Fibroblast of skin of left biceps (primary cell): ENCODE data around the gene SMAD3.

Source experiments
- DNase-seq, 2 experiments: peaks; one replicate each; pipeline ENCODE4 v3.0.0-alpha.2; 2013; ENCODE audit warnings: low read depth in 2 of 2

SMAD3 gene

DNA sequence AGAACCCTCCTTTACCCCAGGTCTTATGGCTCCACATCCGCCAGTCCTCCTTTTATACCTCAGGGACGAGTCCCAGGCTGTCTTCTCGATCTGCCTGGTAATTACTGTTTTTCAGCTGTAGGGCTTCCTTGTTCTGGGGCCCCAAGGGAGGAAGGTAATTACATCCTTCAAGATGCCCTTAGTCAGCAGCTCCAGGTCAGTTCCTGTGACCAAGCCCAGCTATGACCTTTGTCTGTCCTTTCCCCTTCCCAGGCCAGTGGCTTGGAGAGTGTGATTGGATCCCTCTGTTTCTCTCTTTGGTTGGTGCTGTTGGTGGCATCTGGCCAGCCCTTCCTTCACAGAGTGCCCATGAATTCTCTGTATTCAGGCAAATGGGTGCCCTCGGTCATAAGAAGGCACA, 96.5 kb downstream of the SMAD3 start:
- DNase-seq, result no peak

DNA sequence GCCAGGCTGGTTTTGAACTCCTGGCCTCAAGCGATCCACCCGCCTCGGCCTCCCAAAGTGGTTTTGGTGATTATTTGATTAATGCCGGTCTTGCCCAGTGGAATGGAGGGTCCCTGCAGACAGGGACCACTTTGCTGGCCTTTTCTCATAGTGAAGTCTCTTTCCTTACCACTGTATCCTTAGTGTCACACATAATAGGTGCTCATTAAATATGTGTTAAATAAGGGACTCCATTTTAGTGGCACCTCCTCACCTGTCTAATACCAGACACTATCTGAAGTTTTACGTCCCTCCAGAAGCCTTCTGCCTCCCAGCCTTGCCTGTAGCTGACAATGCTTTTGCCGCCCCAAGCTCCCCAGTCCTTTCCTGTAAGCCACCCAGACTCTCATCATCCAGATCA, 97.8 kb downstream of the SMAD3 start:
- DNase-seq, result no peak

DNA sequence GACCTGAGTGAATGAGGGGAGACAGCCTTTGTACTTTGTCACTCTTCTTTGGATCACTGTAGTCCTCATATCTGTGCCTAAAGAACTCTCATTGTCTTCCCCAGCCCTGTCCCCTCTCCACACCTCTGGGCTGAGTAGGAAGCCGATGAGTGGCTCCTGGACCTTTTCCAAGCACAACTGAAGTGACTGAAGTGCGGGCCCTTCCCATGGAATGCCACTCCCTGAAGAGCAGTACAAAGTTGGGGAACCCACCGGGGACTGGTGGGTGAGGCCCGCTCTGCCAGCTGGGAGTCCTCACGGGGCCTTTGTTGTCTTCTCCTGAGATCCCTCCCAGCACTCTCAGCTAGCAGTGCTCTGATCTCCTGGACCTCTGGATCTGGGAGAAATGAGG, 99.0 kb downstream of the SMAD3 start:
- no peak for DNase-seq

DNA sequence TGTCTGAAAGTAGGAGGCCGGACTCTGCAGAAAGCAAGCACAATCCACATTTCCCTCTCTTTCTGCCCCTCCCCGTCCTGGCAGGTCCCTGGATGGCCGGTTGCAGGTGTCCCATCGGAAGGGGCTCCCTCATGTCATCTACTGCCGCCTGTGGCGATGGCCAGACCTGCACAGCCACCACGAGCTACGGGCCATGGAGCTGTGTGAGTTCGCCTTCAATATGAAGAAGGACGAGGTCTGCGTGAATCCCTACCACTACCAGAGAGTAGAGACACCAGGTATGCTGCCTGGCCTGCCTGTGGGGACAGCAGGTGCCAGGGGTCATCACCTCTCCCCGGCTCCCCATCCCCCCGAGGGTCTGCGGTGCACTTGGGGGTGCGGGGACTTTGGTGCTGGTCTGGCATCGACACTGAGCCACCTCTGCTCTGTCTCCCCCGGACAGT, 99.4 kb downstream of the SMAD3 start:
- DNase-seq, result no peak

DNA sequence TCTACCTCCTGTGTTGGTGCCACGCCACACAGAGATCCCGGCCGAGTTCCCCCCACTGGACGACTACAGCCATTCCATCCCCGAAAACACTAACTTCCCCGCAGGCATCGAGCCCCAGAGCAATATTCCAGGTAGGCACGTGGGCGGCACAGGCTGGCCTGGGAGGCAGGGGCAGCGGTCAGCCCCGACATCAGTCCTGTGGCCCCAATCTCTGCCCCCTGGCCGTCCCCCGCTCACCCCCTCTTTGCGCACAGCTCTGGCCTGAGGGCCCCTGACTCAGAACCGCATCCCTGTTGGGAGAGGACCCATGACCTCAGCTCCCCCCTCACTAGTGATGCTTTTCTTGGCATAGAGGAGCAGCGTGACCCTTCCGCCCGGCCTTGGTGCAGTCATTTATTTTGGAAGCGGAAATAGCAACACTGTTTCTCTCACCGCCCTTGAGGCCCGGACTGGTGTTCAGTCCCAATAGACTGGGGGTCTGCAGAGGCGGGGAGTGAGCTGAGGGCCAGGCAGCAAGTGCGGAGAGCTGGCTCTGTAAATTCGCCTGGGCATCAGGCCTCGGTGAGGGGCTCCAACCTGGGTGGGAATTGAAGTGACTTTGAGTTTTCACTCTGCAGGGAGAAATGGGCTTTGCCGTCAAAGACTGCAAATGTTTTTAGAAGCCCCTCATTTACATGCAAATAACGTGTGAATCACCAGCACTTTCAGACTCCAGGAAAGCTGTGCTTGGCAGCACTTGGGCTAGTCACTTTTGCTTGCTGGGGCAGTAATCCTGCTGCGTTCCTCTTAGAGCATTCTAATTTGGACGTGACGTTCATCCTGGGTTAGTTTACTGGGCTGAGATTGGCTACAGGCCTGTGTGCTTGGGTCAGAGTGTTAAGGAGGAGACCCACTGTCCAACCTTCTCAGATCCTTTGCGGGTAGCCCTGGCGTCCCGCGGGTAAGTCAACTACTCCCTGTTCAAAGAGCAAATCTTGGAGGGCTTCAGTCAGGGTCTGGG, 100.2 kb downstream of the SMAD3 start:
- DNase-seq, result no peak

DNA sequence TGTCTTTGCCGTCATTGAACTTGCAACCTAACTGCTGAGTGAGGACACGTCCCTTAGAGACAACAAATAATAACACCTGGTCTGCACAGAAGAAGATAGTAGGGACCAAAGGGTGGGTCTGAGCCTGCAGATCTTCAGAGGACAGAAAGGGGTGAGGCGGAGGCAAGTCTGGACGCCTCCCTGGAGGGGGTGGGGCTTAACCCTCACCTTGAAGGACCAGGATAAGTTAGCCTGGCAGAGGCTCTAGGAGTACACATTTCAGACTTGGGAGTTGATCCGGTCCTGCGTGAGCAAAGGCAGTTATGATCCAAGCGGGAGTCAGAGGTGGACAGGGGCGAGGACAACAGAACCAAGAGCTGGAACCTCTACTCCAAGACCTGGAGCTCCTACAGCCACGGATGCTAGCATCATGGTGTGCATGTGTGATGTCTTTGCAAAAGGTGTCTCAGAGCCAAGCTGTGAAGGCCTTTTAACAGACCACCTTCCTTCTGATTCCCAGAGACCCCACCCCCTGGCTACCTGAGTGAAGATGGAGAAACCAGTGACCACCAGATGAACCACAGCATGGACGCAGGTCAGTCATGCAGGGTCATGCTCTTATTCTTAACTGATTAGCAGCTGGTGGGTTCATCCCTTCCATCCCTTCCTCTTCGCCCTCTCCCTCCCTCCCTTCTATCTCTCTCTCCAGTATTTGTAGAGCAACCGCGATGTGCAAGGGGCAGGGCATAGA, 101.0 kb downstream of the SMAD3 start:
- no peak for DNase-seq

DNA sequence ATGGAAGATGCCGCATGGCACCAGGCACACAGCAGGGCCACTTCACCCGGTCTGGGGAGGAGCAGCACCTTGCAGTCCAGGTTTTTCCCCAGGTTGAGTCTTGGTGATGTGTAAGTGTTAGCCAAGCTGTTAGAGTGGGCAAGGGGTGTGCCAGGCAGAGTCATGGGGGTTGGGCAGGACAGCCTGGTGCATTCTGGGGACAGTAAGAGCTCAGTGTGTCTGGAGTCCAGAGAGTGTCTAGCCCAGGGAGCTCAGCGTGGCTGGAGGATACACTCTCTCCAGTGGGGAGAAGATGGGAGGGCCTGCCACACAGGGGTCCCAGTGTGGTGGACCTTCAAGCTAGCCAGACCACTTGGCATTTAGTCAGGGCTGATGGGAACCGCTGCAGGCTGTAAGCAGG, 101.7 kb downstream of the SMAD3 start:
- no peak for DNase-seq

DNA sequence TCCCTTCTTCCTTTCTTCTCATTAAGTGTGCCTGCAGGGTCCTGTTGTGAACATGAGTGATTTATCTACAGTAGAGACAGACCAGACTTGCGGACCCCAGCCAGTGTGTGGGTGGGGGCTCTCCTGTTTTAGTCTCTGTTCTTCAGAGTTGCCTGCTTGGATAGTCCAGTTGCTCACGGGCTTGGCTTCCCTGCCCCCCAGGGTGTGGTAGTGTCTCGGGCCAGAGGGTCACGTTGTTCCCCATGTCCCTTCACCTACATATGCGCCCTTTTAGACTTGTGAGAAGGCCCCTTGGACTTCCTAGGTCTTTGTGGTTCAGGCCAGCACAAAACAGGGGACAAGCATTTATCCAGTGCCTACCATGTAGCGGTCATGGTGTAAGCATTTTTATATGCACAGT, 103.3 kb downstream of the SMAD3 start:
- no peak for DNase-seq

DNA sequence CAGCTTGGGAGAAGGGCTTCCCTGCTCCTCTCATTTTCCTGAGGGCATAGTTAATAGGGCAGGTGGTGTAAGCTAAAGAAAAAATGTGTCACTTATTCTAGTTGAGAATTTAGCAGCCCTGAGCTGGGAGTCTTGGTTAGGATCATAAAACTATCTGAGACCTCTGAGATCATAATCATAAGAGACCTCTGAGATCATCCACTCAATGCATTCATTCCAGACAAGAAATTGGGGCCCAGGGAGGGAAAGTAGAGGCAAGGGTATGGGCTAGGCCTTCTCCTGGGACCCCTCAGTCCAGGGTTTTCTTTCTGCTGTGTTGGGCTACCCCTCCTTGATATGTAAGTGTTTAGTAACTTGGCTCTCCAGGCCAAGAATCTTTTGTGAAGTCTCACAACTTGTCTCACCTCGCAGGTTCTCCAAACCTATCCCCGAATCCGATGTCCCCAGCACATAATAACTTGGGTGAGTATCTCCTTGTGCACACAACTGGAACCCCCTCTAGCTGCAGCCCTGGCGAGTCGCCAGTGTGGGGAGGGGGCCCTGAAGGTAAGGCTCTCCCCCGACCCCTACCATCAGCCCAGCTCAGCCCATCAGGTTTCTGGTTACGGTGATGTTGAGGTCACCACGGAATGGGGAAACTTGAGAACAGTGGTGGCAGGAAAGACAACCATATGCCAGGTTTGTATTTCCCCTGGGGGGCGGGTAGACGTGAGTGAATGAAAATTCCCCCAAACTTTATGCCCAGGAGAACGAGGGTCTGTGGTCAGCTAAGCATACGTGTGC, 104.9 kb downstream of the SMAD3 start:
- no peak for DNase-seq

DNA sequence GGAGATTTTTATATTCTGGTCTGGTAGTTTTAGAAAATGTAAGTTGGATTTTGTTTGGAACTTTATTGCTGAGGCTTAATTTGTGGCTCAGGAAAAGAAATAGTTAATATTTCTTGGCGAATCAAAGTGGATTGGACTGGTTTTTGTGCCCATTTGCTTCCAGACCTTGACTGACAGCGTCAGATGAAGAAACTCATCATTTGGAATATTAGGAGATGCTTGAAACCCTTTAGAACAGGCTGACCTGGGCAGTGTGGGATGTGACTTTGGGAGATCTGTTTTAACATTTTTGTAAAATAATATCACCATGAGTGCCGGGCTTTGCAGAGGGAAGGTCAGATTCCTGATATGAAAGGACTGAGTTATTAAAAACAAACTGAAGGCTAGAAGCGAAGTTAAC, 106.1 kb downstream of the SMAD3 start:
- no peak for DNase-seq

DNA sequence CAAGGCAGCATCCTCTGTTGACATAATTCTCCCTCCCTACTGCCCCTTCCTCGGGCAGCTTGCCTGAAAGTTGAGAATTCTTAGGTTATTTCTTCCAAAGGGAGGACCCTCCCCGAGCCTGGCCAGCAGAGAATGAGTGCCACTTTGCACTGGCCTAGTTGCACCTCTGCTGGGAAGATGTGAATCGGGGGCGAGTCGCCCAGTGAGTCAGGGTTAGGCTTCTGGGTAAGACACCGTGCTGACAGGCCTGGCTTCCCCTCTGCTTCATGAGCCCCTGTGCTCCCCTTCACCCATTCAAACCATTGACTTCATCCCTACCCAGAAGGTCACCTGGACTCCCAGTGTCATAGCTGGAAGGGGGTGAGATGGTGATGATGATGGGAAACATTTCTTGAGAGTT, 106.8 kb downstream of the SMAD3 start:
- DNase-seq, result no peak

DNA sequence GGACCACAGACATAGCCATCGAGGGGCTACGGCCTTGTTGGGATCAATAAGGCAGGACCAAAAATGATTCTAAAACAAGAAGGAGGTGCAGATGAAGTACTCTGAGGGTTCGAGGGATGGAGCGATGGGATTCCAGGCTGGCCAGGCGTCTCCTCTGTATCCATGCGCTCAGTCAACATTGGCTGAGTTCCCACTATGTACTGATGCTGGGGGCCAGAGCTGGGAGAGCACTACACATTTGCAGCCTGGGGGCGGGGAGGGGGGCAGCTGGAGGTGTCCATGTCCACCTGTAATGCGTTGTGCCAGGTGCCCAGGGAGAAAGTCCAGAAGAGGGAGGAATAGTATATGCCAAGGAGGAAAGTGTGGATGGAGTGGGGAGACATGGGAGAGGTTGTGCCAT, 107.6 kb downstream of the SMAD3 start:
- no peak for DNase-seq

DNA sequence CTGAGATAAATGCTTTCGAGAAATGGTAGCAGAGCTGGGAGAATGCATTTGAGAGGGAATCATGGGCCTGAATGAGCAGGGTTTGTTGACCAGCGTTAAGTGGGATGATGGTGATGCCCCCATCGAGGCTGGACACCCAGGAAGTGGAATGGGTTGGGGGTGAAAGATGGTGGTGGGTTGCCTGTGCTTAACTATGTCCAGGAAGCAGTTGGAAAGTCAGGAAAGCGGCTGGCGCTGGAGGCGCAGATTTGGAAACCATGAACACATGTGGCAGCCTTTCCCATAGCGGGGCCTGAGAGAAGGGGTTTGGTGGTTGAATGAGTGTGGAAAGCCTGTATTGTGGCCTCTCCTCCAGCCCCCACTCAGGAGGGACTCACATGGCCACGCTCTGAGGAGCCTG, 108.4 kb downstream of the SMAD3 start:
- no peak for DNase-seq

DNA sequence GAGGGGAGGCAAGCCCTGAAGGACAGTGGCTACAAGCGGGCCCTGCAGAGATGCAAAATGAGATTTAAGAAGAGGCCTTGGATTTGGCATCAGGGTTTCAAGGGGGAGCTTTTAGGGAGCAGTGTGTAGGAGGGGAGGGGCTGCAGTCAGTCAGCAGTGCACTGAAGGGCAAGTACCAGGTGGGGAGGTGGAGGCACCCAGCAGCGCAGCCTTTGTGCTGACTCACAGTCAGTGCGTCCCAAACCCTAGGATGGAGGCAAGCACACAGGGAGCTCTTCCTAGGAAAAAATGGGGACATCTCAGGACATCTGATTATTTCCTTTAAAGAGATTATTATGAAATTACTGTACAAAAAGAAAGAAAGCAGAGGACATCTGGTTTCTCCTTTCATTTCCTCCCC, 109.0 kb downstream of the SMAD3 start:
- no peak for DNase-seq

DNA sequence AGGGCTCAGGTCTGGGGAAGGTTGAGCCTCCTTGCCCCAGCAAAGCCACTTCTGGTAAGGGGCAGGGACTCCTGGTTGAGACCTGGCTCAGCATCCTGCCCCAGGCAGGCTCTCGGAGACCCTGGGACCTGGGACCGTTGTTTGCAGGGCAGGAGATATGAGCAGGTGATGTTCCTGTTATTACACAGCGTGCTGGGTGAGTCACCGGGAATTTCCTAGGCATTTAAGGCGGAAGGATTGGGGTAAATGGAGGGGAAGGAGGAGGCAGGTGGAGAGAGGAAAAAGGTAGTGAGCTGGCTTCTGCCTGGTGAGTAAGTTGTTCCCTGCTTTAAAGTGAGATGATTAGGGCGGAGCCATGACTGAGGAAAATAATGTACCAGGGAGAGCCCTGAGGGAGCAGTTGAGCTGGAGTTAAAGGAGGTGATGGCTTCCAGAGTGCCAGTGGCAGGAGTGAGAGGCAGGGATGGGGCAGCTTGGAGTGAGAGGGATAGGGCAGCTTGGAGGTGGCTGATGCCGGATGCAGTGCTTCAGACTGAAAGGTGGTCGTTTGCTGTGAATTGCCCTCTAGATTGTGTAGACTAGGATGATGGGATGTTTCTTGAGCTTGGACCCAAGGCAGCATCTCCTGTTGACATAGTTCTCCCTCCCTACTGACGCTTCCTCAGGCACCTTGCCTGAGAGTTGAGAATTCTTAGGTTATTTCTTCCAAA, 109.6 kb downstream of the SMAD3 start:
- no peak for DNase-seq

DNA sequence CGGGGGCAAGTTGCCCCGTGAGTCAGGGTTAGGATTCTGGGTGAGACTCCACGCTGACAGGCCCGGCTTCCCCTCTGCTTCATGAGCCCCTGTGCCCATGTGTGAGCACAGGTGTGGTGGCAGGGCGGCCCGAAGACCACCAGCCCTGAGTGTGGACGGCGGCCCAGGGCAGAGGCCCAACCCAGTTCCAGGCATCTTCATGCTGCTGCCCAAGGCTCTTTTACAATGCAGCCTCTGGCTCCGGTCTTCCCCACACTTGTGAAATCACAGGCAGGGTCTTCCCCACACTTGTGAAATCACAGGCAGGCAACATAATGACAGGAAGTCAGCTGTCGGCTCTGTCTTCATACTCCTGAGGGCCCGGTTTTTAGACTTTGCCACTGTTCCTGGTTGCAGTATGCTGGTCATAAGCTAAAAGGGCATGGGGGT, 110.3 kb downstream of the SMAD3 start:
- no peak for DNase-seq

DNA sequence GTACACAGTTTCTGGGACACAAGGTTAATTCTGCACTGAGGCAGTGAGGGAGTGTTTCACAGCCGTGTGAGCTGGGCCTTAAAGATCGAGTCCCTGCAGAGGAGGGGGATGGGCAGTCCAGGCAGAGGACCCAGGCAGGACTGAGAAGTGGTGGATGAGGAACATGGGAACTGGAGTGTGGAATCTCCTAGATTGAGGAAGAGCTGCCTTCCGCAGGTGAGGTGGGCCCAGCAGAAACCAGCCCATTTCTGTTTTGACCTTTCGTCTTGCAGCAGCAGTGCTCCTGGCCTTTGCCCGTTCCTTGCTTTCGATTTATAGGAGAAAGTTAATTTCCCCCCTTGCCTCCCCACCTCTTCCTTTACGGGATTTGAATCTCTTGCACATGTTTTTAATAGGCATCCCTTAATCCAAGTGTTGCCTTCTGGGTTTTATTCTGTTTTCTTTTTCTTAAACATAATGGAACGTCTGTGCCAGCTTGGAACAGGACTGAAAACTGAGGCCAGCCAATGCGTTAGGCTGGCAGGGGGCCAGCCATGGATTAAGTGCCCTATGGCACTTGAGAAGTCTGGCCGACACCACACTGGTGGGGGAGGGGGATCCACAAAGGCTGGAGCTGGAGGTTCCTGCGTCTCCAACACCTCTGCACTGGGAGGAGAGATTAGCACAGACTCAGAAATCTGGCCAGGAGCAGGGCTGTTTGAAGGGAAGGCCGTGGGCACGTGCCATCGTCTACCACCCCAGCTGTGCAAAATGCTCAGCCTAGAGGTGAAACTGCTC, 111.0 kb downstream of the SMAD3 start:
- DNase-seq, result no peak

DNA sequence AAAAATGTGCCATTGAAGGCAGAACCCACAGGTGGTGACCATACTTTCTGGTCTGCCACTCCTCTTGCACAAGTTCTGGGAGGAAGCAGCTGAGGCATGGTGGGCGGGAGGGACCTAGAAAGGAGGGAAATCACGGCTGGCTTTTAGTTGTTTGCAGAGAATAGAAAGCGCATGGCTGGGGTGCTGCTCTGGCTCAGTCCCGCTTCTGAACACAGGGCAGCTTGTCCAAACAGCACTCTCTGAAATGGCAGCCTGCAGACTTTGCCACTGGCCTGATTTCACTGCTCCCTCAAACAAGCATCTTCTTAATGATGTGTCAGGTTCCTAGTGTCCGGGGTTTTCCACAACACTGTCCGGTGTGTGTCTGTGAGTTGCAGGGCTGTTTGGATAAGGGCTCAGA, 112.3 kb downstream of the SMAD3 start:
- no peak for DNase-seq

DNA sequence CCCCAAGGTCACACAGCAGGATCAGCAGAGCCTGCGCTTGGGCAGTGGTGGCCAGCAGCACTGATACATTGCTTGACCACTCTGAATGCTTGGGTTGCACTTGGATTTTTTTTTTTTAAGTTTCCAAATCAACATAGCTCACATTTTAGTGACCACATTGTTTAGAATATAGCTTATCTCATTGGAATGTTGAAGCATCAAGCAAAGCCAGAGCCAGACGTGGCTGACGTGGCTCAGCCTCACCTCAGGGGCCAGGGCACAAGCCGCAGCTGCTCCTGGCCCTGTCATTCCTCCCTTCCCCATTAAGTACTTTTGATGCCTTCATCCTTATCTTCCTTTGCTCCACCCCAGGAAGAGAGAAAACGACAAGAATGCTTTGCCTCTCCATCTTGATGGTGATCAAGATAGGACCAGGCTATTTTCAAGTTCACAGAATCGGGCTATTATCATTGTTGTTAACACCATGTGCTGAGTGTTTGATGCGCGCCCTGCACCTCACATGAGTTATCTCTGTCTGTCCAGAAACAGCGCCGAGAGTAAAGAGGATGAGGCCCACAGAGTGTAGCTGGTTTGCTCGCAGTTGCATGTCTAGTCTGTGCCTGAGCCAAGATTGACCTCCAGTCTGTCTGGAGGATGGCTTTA, 113.3 kb downstream of the SMAD3 start:
- peak; percentile 87 to 88 for DNase-seq

DNA sequence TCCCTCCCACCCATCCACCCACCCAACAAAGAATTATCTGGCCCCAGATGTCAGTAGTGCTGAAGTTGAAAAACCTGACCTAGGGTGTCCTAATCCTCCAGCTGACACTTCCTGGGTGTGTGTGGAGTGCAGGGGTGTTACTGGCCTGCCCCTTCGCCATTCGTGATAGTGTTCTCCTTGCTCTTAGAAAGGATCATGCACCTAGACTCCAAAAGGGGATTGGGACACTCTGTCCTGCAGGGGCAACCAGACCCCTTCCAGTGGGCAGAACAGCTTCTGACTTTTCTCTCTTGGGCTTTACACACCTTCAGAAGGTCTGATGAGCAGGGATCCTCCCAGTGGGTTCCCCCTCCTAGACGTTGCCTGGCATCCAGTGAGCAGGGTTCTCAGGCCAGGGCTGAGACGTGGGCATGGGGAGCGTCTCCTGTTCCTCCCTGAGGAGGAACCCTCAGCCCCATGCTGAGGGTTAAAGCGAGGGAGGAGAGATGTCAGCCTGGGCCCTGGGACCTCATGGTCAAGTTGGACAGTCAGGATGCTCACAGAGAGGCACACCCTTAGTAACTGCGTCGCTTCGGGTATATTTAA, 114.1 kb downstream of the SMAD3 start:
- no peak for DNase-seq
